Measurements from ENCODE around the gene KLHL2. TPM values are rescaled to one million over a fixed set of nuclear protein-coding genes. Genes with fewer than 3 reads are reported as not detected.
"Not testable (repeated sequence)": the region's sequence is repeated elsewhere in the genome, so short reads cannot be mapped to it uniquely, and the experiment has no call there.

The KLHL2 gene
- total and polyA plus RNA-seq, 9 of the 15 experiments (the other 6 are each of a cell fraction or from before 2014, with no cell fraction given) = 2.5 to 11.3 (median 6.1) TPM

DNA sequence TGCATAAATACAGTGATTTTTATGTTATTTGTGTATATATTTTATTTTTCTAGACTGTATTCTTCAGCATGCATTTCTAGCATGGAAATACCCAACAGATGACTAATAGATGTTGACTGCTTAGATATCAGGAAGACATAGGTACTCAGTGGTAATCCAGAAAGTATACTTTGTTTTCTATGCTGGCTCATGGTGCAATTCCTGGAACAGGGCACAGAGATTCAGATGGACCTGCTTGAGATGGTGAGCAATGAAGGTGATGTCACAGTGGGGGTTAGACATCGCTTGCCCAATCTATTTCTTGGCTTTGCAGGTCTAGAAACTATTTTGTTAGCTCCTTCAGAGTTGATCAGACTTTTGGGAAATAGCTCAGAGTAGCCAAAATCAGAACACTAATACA is 41.5 kb downstream of the KLHL2 start:
- FAIRE-seq; H4K20me1 ChIP-seq (replicated peaks; ENCODE audit: control insufficient read depth, insufficient read depth, low read length); H3K9me3 ChIP-seq (replicated peaks; ENCODE audit: control insufficient read depth, insufficient read depth, low read depth, low read length); H3K27ac ChIP-seq (ENCODE audit: extremely low read depth, low read depth, low read length); H3K4me3 ChIP-seq; in situ Hi-C loops (cut with MboI); intact Hi-C loops (cut with micrococcal nuclease); DNase-seq (ENCODE audit: extremely low read depth in 1 of 4, low spot score in 3 of 4); H3K9ac ChIP-seq (ENCODE audit: insufficient read depth in 1 of 2, low read depth in 2 of 2, low read length in 2 of 2); ATAC-seq; H3K4me2 ChIP-seq (ENCODE audit: insufficient read depth, low read length); H3K9me1 ChIP-seq (ENCODE audit: control insufficient read depth, insufficient read depth, low read length); H3K79me2 ChIP-seq (ENCODE audit: control insufficient read depth, insufficient read depth, low read length); H3K27me3 ChIP-seq (ENCODE audit: control insufficient read depth in 2 of 2, insufficient read depth in 2 of 2, low read length in 2 of 2); H3K4me1 ChIP-seq (replicated peaks in 1 of 2; ENCODE audit: control insufficient read depth in 2 of 2, insufficient read depth in 2 of 2, low read length in 2 of 2); H2AFZ ChIP-seq (ENCODE audit: low read depth, low read length); POLR2A ChIA-PET; BruUV-seq (replicated peaks); H3K36me3 ChIP-seq (ENCODE audit: control insufficient read depth, insufficient read depth, low read length); CTCF ChIA-PET (ENCODE audit: low intra/inter-chr PET ratio): not testable (repeated sequence)
- 33% methylated on average over 1 of the region's 1 CpG for WGBS (ENCODE audit: insufficient coverage, low coverage, missing lambda C conversion rate)

DNA sequence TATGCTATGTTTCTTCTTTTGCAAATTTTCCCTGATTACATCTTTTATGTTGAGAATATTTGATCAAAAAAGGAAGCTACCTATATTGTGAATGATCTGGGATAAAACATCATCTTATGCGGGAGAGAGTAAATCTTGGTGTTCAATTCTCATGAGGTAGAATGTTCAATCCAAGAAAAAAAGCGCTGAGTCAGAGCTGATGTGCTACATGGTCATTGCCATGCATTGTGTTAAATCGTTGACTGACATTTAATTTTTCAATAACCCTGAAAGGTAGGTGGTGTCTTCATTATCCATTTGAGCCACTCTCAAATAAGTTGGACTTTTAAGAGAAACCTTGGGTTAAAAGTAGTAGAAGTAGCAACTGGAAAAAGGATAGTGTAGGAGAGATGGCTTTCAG is 47.4 kb downstream of the KLHL2 start:
- H3K79me2 ChIP-seq (ENCODE audit: control insufficient read depth, insufficient read depth, low read length); H3K27ac ChIP-seq (ENCODE audit: extremely low read depth, low read depth, low read length); H3K9ac ChIP-seq (ENCODE audit: insufficient read depth in 1 of 2, low read depth in 2 of 2, low read length in 2 of 2); intact Hi-C loops (cut with micrococcal nuclease); H3K27me3 ChIP-seq (ENCODE audit: control insufficient read depth in 2 of 2, insufficient read depth in 2 of 2, low read length in 2 of 2); H3K4me1 ChIP-seq (replicated peaks in 1 of 2; ENCODE audit: control insufficient read depth in 2 of 2, insufficient read depth in 2 of 2, low read length in 2 of 2); H3K36me3 ChIP-seq (ENCODE audit: control insufficient read depth, insufficient read depth, low read length); H3K9me3 ChIP-seq (replicated peaks; ENCODE audit: control insufficient read depth, insufficient read depth, low read depth, low read length); in situ Hi-C loops (cut with MboI); ATAC-seq; H4K20me1 ChIP-seq (replicated peaks; ENCODE audit: control insufficient read depth, insufficient read depth, low read length); CTCF ChIA-PET (ENCODE audit: low intra/inter-chr PET ratio); H3K4me3 ChIP-seq; H2AFZ ChIP-seq (ENCODE audit: low read depth, low read length); POLR2A ChIA-PET; H3K9me1 ChIP-seq (ENCODE audit: control insufficient read depth, insufficient read depth, low read length); H3K4me2 ChIP-seq (ENCODE audit: insufficient read depth, low read length); BruUV-seq (replicated peaks): not testable (repeated sequence)
- 56% methylated on average over 3 of the region's 3 CpGs for WGBS (ENCODE audit: insufficient coverage, low coverage, missing lambda C conversion rate)
- DNase-seq (ENCODE audit: extremely low read depth in 1 of 4, low spot score in 3 of 4) = peak in 1 of 4 experiments; percentile 8
- FAIRE-seq = peak; percentile 51
- TF ChIP-seq NFE2L1 (tag; IDR thresholded peaks at IDR 0.05; ENCODE audit: borderline replicate concordance, low read depth) (peak; percentile 25; the same call in 1 of the 2 replicates), ZNF316 (IDR thresholded peaks at IDR 0.05) (peak; percentile 92), C11orf30 (IDR thresholded peaks at IDR 0.05; ENCODE audit: low read depth) (peak; percentile 84), MAFK (IDR thresholded peaks at IDR 0.05; ENCODE audit: low read length) (peak; percentile 67), MAFF (IDR thresholded peaks at IDR 0.05; ENCODE audit: low read length) (peak; percentile 53), NFE2 (IDR thresholded peaks at IDR 0.05; ENCODE audit: low read depth) (peak; percentile 74), MAFG (tag; conservative IDR thresholded peaks at IDR 0.05) (peak; percentile 86)
